Activated CD4-positive, alpha-beta memory T cell treated with anti-CD3 and anti-CD28 coated beads for 36 hours (primary cell): ENCODE measurements around the gene CACNB1. TPM values are rescaled to one million over a fixed set of nuclear protein-coding genes. Genes with fewer than 3 reads are reported as not detected.
"Not testable (repeated sequence)": the region's sequence is repeated elsewhere in the genome, so short reads cannot be mapped to it uniquely, and the experiment has no call there.

Source experiments
- CTCF ChIA-PET: fragments of 350-600 bp; sonication (Branson Sonifier 250); formaldehyde crosslinking; loops from one replicate; lab custom pipeline; 2021; ENCODE audit warnings: antibody characterized with exemption, inconsistent platforms; lab: Charles Lee
- POLR2A ChIA-PET: fragments of 350-600 bp; sonication (Branson Sonifier 250); formaldehyde crosslinking; loops from one replicate; lab custom pipeline; 2021; ENCODE audit warnings: antibody characterized with exemption; lab: Charles Lee
- DNase-seq: peaks from one replicate; pipeline ENCODE4 v3.0.0-alpha.2; 2020
- H3K27ac Mint-ChIP-seq: one replicate; pipeline ENCODE4 v1.8.0; 2021; ENCODE audit warnings: mixed read lengths
- H3K27me3 Mint-ChIP-seq: one replicate; pipeline ENCODE4 v1.8.0; 2021; ENCODE audit warnings: mixed read lengths
- H3K36me3 Mint-ChIP-seq: one replicate; pipeline ENCODE4 v1.8.0; 2021; ENCODE audit warnings: mixed read lengths
- H3K4me1 Mint-ChIP-seq: one replicate; pipeline ENCODE4 v1.8.0; 2021; ENCODE audit warnings: low read depth, mixed read lengths
- H3K4me3 Mint-ChIP-seq: one replicate; pipeline ENCODE4 v1.8.0; 2021; ENCODE audit warnings: mild to moderate bottlenecking, mixed read lengths
- H3K9me3 Mint-ChIP-seq: one replicate; pipeline ENCODE4 v1.8.0; 2021; ENCODE audit warnings: mixed read lengths
- intact Hi-C: fragments of 100-400 bp; cut with micrococcal nuclease; formaldehyde crosslinking; loops from one replicate; pipeline ENCODE4 v1.15.1; 2023
- total RNA-seq, 2 experiments: library from RNA; stranded (reverse); gene quantifications; one replicate each; pipeline ENCODE4 v1.2.3, GENCODE V29; 2021

CACNB1 gene
- total RNA-seq, 2 experiments from 2014 or later: 13.6 to 14.1 TPM

DNA sequence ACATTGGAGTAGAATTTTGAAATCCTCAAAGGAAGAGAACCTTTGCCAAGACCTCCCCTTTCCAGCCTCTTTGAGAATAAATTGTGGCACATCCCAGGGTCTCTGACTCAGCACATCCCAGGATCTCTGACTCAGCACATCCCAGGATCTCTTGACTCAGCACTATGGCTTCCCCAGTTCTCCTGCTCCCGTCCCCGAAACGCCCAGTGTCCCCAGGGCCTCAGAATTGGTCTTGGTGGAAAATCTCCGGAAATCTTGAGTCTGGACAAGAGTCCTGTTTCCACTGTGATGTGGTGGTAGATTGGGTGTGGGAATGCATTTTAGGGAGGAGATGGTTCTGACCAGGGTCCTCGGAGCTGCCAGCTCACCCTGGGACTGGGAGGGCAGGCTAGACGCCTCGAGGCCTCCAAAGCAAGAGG lies 65.3 kb downstream of the CACNB1 start:
- no peaks in the 10 kb centered on the region for H3K4me1 Mint-ChIP-seq
- intact Hi-C loops: no loop called here
- H3K36me3 Mint-ChIP-seq: no peaks in the 10 kb centered on the region
- no peaks in the 10 kb centered on the region for H3K9me3 Mint-ChIP-seq
- no peak overlapping the region for H3K27ac Mint-ChIP-seq
- DNase-seq: no peak
- no peaks in the 10 kb centered on the region for H3K27me3 Mint-ChIP-seq
- POLR2A ChIA-PET: no interaction called here
- CTCF ChIA-PET: no interaction called here
- H3K4me3 Mint-ChIP-seq: no peak overlapping the region

DNA sequence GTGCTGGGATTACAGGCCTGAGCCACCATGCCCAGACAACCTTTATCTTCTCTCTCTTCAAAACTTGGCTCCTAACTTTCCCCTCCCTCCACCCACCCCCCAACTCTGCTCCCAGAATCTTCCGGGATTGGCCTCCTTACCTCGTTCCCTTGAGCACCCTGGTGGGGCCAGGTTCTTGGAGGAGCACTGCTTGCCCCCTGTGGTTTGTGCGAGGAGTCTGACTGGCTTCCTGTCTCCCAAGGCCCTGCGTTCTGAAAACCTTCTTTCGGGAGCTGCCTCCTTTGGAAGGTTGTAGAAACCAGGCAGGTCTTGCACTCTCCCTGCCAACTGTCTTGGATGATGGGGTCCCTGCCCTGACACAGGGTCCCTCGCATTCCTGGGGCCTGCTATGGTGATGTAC lies 65.9 kb downstream of the CACNB1 start:
- Mint-ChIP-seq H3K9me3 (no peaks in the 10 kb centered on the region), H3K27ac (no peak overlapping the region), H3K36me3 (no peaks in the 10 kb centered on the region), H3K4me1 (no peaks in the 10 kb centered on the region), H3K4me3 (no peak overlapping the region), H3K27me3 (no peaks in the 10 kb centered on the region)
- CTCF ChIA-PET: no interaction called here
- intact Hi-C loops: no loop called here
- POLR2A ChIA-PET: no interaction called here
- DNase-seq: no peak

DNA sequence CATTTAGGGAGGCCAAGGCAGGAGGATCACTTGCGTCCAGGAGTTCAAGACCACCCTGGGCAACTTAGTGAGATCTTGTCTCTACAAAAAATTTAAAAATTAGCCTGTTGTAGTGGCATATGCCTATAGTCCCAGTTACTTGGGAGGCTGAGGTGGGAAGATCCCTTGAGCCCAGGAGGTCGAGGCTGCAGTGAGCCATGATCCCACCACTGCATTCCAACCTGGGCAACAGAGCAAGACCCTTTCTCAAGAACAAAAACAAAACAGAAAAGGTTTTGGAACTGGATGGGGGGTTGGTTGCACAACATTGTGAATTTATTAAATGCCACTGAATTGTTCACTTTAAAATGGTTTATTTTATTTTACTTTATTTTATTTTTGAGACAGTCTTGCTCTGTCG lies 67.3 kb downstream of the CACNB1 start:
- Mint-ChIP-seq H3K4me3 (no peak overlapping the region), H3K9me3 (no peaks in the 10 kb centered on the region), H3K4me1 (no peaks in the 10 kb centered on the region), H3K27me3 (no peaks in the 10 kb centered on the region), H3K36me3 (no peaks in the 10 kb centered on the region), H3K27ac (no peak overlapping the region)
- ChIA-PET CTCF (no interaction called here), POLR2A (no interaction called here)
- intact Hi-C loops: no loop called here
- DNase-seq: no peak

DNA sequence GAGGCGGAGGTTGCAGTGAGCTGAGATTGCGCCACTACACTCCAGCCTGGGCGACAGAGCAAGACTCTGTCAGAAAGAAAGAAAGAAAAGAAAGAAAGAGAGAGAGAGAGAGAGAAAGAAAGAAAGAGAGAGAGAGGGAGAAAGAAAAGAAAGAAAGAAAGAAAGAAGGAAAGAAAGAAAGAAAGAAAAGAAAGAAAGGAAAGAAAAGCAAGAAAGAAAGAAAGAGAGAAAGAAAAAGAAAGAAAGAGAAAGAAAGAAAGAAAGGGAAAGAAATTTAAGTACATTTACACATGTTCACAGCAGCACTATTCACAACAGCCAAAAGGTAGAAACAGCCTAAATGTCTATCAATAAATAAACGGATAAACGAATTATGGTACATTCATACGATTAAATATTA lies 67.9 kb downstream of the CACNB1 start:
- POLR2A ChIA-PET, H3K27me3 Mint-ChIP-seq, intact Hi-C loops, H3K36me3 Mint-ChIP-seq, H3K4me3 Mint-ChIP-seq, H3K4me1 Mint-ChIP-seq, H3K9me3 Mint-ChIP-seq, DNase-seq, CTCF ChIA-PET, H3K27ac Mint-ChIP-seq: not testable (repeated sequence)

DNA sequence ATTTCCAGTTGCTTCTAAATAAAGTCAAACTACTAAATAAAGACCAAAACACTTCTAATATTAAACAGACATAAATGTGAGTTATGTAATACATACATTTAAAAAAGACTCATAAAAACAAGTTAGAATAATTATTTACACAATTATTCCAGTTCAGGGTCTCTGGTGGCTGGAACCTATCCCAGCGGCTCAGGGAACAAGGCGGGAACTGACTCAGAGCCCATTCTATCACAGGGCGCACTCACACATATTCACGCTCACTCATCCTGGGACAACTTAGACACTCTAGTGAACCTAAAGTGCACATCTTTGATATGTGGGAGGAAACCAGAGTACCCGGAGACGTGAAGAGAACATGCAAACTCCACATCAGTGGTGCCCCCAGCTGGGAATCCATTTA lies 71.0 kb downstream of the CACNB1 start:
- intact Hi-C loops: no loop called here
- no peak for DNase-seq
- CTCF ChIA-PET: interaction anchor here (0.9 kb wide), 1 partner anchor 39 kb away, joined by 3 read pairs; no protein-coding TSS in a partner anchor
- Mint-ChIP-seq H3K36me3 (no peaks in the 10 kb centered on the region), H3K27me3 (no peaks in the 10 kb centered on the region), H3K4me3 (no peak overlapping the region), H3K27ac (no peak overlapping the region), H3K4me1 (no peaks in the 10 kb centered on the region), H3K9me3 (no peaks in the 10 kb centered on the region)
- POLR2A ChIA-PET: interaction anchor here (0.6 kb wide), 1 partner anchor 24 kb away, joined by 3 read pairs; no protein-coding TSS in a partner anchor

DNA sequence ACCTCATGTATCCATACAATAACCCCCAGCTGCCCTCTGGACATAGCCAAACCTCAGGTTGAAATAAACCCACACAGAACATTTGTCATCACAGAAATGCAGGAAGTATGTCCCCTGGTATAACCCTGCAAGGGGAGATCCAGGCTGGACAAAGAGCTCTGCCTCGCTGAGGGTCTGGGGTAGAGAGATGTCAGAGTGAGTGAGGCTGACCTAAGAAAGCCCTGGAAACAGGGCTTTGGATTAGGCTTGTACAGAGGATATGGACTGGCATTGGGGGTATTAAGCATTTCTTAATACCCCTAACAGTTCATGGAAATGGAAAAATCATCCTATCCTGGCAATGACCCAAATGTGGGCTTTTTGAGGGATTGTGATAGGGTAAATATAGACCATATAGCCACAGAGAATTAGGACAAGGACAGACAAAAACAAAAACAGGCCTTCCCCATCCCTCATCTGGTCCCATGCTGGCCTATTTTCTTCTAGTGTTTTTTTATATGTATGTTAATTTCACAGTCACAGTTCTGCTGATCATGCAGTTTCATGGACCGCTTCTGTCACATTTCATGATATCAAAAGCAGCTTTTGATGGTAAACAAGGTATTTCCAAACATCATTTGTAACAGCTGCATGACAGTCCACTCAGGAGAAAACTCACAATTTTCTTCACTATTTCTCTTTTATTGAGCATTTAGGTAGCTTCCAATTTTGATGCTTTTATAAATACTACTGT lies 72.2 kb downstream of the CACNB1 start:
- Mint-ChIP-seq H3K36me3 (no peaks in the 10 kb centered on the region), H3K4me1 (no peaks in the 10 kb centered on the region), H3K27ac (no peak overlapping the region), H3K9me3 (no peaks in the 10 kb centered on the region), H3K27me3 (no peaks in the 10 kb centered on the region), H3K4me3 (no peak overlapping the region)
- no peak for DNase-seq
- intact Hi-C loops: no loop called here
- ChIA-PET POLR2A (no interaction called here), CTCF (no interaction called here)

DNA sequence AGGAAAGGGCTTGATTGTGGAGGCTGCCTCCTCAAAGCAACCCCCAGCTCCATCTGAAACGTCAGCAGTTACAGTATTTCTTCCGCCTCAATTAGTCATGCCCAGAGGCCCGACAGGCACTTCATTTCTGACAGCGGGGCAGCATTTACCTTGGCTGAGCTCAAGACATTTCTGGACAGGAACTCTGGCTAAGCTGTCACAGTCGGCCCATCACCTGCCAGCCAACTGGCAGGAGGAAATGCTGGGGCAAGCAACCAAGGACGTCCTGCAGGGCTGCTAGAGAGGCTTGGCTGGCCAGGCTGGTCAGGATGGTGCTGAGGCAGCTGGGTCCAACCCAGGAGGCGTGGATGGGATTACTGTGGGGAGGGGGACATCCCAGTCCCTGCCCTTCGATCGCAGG lies 73.8 kb downstream of the CACNB1 start:
- intact Hi-C loops: no loop called here
- POLR2A ChIA-PET: no interaction called here
- CTCF ChIA-PET: no interaction called here
- Mint-ChIP-seq H3K9me3 (no peaks in the 10 kb centered on the region), H3K4me1 (no peaks in the 10 kb centered on the region), H3K36me3 (no peaks in the 10 kb centered on the region), H3K4me3 (no peak overlapping the region), H3K27ac (no peak overlapping the region), H3K27me3 (no peaks in the 10 kb centered on the region)
- DNase-seq: no peak

Other genes with a start within 250 kb of the CACNB1 start
- gene FBXO47, start 230.3 kb downstream of the CACNB1 start, total RNA-seq: not detected
- 1 to 10 TPM; 1.2 to 2.2 TPM for gene PLXDC1, start 46.0 kb downstream of the CACNB1 start, total RNA-seq
- not detected for gene ARL5C, start 31.5 kb downstream of the CACNB1 start, total RNA-seq
- gene RPL19, start 2.6 kb upstream of the CACNB1 start, total RNA-seq: 1,000 to 10,000 TPM; 2,624 to 2,689 TPM
- gene STAC2, start 28.3 kb upstream of the CACNB1 start, total RNA-seq: not detected
- gene FBXL20, start 204.0 kb upstream of the CACNB1 start, total RNA-seq: 10 to 100 TPM; 17.4 to 18.3 TPM